ENCODE results near the gene LIN28B.
"Not testable (repeated sequence)": the region's sequence is repeated elsewhere in the genome, so short reads cannot be mapped to it uniquely, and the experiment has no call there.

LIN28B gene

DNA sequence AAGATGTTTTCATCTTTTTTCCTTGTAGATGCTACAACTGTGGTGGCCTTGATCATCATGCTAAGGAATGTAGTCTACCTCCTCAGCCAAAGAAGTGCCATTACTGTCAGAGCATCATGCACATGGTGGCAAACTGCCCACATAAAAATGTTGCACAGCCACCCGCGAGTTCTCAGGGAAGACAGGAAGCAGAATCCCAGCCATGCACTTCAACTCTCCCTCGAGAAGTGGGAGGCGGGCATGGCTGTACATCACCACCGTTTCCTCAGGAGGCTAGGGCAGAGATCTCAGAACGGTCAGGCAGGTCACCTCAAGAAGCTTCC lies 121.4 kb downstream of the LIN28B start:
- no peak for DNase-seq
- no peak for TF ChIP-seq GATA1 (IDR thresholded peaks at IDR 0.05; ENCODE audit: low read depth, low read length)
- no peak for TF ChIP-seq POLR2A (IDR thresholded peaks at IDR 0.05; ENCODE audit: low read length)

DNA sequence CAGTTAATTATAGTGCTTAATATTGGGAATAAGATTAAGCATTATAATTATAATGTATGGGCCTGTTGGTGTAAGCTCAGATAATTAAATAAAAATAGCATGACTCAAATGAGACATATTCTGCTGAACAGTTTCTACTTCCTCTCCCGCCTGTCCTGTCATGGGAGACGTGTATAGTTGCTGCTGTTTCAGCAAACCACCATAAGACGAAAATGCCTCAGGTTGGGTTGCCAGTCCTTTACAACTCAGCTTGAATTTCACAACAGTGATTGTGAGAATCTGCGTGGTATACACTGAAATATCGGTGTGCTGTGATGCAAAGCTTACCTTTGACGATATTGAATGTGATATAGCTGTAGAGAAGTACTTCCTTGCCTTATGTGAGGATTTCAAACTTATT lies 123.4 kb downstream of the LIN28B start:
- TF ChIP-seq GATA1 (IDR thresholded peaks at IDR 0.05; ENCODE audit: low read depth, low read length) (no peak), POLR2A (IDR thresholded peaks at IDR 0.05; ENCODE audit: low read length) (no peak)
- no peak for DNase-seq

DNA sequence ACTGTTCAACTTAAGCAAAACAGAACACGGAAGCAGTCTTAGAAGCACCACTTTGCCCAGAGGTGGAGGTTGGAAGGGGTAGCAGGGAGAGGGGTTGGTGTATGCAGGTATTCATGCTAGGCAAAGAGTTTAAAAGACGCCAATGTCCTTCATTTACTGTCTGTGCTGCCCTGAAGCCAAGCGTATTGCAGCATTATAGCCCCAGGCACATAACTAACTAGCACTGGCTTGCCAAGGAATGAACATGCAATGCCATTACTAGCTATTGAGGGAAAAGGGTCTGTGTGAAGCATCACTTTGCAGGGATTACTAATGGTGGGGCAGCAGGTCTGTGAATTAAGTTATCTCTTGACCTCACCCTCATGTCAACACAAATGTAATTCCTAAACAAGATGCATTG lies 124.8 kb downstream of the LIN28B start:
- not testable (repeated sequence) for DNase-seq

DNA sequence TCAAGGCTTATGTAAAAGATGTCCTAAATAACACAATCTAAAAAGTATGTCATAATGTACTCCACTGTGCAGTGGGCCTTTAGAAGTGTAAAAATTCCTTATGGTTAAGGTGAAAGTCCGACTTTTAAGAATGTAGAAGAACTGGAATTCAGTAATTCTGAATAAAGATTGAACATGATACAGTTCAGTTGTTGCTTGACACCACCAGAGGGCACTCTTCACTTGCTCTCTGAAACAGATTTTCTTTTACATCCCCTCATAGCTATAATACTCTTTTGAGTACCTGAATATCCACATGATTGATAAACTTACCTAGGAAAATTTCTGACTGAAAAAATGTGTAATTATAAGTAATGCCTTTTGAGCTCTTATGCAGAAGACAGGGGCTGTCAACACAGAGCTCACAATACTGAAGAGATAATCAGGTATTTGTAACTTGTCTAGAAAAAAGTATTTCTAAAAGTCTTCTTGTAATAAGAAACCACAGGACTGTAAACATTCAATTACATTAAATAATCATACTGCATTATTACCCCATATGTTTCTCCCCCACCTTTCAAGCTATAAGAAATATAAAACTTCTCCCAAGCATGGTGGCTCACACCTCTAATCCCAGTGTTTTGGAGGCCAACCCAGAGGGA lies 130.8 kb downstream of the LIN28B start:
- TF ChIP-seq GATA1 (IDR thresholded peaks at IDR 0.05; ENCODE audit: low read depth, low read length) (no peak), POLR2A (IDR thresholded peaks at IDR 0.05; ENCODE audit: low read length) (no peak)
- peak; percentile 66 to 79 for DNase-seq

DNA sequence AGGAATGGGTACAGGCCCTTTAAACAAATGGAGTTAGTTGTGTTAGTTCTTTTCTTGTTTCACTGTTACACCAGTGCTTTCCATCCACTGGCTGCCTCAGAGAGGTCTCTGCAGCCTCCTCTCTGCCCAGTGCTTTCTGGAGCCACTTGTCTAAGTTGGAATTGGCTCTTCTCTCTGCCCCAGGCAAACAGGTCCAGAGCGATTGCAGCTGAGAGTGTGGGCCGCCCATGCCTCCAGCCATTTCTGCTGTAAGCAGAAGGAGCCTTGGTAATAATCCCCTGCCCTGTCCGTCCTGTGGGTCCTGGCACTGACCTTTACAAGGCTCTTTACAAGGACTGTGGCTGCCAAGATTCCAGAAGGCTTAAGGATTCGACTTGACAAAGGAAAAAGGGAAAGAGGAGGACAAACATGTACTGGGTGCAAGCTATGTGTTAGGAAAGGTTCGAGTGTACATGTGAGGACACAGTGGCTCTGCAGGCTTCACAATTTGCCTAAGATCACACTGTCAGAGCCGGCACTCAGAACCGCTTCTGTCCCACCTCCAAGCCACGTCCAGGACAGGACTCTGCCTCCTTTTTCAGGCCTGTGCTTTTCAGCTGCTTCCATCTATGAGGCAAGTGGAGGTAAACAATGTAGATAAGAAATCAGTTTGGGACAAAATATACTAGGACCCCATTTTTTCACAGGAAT lies 134.4 kb downstream of the LIN28B start:
- no peak for TF ChIP-seq POLR2A (IDR thresholded peaks at IDR 0.05; ENCODE audit: low read length)
- TF ChIP-seq GATA1 (IDR thresholded peaks at IDR 0.05; ENCODE audit: low read depth, low read length) = no peak
- no peak for DNase-seq

DNA sequence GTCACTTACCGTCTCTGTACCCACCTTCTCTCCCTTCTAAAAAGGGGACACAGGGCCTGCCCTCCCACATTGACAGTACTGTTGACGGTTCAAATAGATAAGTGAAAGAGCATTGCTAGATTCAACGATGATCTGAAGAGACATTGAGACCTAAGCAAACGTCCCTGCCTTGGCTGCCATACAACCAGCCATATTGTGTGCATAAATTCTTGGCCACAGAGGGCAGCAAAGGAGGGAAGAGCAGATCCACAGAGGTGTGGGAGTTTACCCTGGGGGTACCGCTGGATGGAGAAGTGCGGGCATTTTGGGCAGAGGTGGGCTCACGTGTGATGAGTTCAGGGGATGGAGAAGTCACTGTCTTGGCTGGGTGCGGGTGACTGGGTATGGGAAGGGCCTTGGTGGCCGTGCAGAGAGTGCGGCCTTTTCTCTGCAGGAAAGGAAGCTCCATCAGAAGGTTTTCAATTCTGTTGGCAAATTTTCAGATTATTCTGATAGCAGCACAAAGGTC lies 137.3 kb downstream of the LIN28B start:
- TF ChIP-seq POLR2A (IDR thresholded peaks at IDR 0.05; ENCODE audit: low read length) (no peak), GATA1 (IDR thresholded peaks at IDR 0.05; ENCODE audit: low read depth, low read length) (no peak)
- no peak for DNase-seq

DNA sequence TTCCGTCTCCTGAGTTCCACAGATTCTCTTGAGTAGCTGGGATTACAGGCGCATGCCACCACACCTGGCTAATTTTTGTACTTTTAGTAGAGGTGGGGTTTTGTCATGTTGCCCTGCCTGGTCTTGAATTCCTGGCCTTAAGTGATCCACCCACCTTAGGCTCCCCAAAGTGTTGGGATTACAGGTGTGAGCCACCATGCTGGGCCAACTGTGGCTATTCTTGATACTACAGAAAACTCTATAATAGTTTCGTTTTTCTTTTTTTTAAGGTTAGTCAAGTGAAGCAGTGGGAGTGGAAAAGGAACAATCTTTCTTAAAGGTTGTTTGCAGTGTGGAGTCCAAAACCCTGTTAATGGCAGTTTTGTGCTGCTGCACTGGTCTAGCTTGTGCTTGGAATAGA lies 138.2 kb downstream of the LIN28B start:
- TF ChIP-seq POLR2A (IDR thresholded peaks at IDR 0.05; ENCODE audit: low read length) = no peak
- no peak for DNase-seq

DNA sequence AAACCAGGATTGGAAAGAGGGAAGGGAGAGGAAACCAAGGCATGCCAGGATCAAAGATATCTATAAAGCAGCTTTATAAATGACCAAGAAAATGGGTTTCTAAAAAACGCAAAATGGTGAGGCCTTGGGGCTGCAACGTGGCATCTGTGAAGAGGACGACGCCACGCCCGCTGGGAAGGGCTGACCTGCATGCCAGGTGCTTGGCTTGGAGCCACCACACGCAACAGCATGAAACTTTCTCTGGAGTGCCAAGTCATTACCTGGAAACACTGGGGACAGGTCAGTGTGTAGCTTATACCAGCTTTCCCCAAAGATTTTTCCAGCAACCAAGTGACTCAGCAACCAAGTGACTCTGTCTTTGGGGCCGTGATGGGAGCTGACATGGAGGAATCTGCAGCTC lies 140.4 kb downstream of the LIN28B start:
- no peak for TF ChIP-seq GATA1 (IDR thresholded peaks at IDR 0.05; ENCODE audit: low read depth, low read length)
- DNase-seq = no peak

DNA sequence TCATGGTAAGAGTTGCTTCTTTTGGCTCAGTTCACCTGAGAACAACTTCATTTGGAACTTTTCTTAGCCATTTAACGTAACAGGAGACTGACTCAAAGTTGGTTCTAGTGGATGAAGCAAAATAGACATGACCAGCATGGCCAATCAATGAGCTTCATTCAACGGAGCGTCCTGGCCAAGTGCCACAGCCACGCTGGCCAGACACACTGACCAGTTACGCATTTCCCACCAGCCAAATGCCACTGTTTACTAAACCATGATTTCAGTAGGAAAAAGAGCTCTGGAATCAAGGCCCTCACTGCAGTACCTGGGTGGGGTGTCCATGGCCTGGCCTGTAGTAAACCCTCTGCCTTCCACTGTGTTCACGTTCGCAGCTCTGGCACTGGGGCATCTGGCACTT lies 142.5 kb downstream of the LIN28B start:
- TF ChIP-seq POLR2A (IDR thresholded peaks at IDR 0.05; ENCODE audit: low read length) (no peak), GATA1 (IDR thresholded peaks at IDR 0.05; ENCODE audit: low read depth, low read length) (no peak)
- DNase-seq = no peak

DNA sequence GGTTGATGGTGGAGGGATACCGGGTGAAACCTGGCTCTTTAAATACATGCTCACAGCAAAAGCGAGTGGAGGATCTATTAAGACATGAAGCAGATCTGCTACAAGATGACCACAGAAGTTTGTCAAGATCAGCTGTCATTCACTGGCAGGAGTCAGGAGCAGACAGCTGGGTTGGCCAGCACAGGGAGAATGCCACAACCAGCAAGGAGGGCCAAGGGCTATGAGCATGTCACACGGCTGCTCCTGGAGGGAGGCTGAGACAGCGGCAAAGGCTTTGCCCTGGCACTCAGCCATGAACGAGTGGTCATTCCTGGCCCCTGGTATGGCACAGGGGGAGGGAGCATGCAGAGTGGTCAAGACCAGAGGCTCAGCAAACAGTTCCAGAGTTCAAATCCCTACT lies 145.3 kb downstream of the LIN28B start:
- no peak for DNase-seq
- TF ChIP-seq POLR2A (IDR thresholded peaks at IDR 0.05; ENCODE audit: low read length) (no peak), GATA1 (IDR thresholded peaks at IDR 0.05; ENCODE audit: low read depth, low read length) (no peak)

DNA sequence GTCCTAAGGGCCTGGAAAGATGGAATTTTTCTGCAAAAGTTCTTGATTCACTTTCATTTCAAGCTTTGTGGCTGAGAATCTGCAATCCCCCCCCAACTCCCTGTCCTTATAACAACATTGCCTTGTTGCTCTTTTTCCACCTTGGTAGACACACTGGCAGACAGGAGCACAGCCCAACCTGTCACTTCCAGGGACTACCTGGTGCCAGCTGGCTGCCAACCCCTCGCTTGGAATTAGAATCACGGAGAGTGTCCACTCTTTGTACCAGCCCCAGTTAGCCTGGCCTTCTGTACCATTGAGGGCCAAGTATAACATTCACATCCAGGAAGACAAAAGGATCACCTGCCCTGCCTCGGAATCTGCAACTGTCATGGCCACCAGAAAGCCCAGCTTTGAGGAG lies 148.2 kb downstream of the LIN28B start:
- no peak for DNase-seq
- TF ChIP-seq GATA1 (IDR thresholded peaks at IDR 0.05; ENCODE audit: low read depth, low read length) (no peak), POLR2A (IDR thresholded peaks at IDR 0.05; ENCODE audit: low read length) (no peak)

DNA sequence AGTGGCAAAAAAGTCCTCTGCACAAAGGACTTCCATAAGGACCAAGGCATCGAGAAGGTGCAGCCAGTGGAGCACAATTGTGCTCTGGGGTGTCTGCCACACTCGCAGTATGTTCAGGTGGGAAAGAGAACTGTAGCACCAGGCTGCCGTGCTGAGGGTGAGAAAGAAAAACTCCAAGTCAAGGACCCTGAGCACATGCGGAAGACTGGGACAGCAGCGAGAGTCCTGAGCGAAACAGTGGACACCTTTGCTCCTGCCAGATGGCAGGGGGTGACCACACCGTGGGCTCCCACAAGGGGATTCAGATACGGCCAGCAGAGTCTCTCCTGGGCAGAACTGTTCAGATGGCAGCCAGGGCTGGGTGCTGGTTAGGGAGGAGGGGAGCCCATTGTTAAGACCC lies 149.4 kb downstream of the LIN28B start:
- no peak for TF ChIP-seq POLR2A (IDR thresholded peaks at IDR 0.05; ENCODE audit: low read length)
- no peak for TF ChIP-seq GATA1 (IDR thresholded peaks at IDR 0.05; ENCODE audit: low read depth, low read length)
- no peak for DNase-seq

DNA sequence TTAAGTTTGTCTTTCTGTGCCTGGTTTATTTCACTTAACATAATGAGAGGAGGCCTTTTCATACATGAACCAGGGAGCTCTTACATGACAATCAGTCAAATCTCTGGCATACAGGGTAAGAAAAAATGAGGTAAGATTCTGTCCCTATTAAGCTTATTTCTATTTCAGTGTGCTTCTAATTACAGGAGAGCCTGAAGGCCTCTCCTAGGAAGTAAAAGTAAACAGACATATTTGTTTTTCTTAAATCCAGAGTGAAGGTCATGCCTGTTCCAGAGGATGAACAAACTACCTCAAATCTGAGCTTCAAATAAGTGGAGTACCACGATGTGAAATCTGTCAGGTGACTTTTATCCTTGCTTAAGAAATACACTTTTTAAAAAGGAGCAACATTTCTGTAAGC lies 150.3 kb downstream of the LIN28B start:
- TF ChIP-seq GATA1 (IDR thresholded peaks at IDR 0.05; ENCODE audit: low read depth, low read length) (no peak), POLR2A (IDR thresholded peaks at IDR 0.05; ENCODE audit: low read length) (no peak)
- DNase-seq = no peak

DNA sequence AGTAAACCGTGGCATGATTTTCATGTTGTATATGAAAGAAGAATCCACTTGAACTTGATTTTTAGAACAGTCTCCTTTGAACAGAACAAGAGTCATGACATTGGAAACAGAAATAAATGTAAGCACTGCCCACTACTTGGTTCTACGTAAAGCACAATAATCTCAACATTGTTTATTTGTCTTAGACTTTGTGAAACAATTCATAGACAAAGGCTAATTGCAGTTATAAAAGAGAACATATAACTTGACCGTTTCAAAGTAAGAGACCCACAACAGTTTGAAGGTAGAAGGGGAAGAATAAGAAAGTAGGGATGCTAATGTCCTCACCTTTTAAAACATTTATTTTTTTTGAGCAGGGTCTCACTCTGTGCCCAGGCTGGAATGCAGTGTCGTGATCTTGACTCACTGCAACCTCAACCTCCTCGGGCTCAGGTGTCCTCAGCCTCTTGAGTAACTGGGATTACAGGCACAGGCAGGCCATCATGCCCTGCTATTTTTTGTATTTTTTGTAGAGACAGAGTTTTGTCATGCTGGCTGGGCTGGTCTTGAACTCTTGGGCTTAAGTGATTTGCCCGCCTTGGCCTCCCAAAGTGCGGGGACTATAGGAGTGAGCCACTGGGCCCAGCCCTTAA lies 151.8 kb downstream of the LIN28B start:
- DNase-seq = no peak
- TF ChIP-seq POLR2A (IDR thresholded peaks at IDR 0.05; ENCODE audit: low read length) = no peak
- TF ChIP-seq GATA1 (IDR thresholded peaks at IDR 0.05; ENCODE audit: low read depth, low read length) = no peak

All from erythroblast (primary cell).